ENCODE measurements around the gene RBM12. TPM values are rescaled to one million over a fixed set of nuclear protein-coding genes. Genes with fewer than 3 reads are reported as not detected.
A peak's percentile ranks its signal among the peaks of the same experiment; 100 is the strongest.

Gene RBM12
- total and polyA plus RNA-seq, 7 experiments from 2014 or later = 48.9 to 122 (median 113) TPM

- intact Hi-C loops (cut with micrococcal nuclease) = no loop called here
- H3K36me3 ChIP-seq (ENCODE audit: control insufficient read depth in 2 of 3, insufficient read depth in 3 of 3, low read length in 3 of 3) = peaks cover 0 to 79% (median 14%) of the 10 kb centered on the region in 3 experiments
Measured at GRCh38 chr20:35673884-35674283, 9.2 kb upstream of the RBM12 start.

GRCh38 chr20:35669681-35670080 lies 5.0 kb upstream of the RBM12 start:
- Mint-ChIP-seq H3K27me3 (no peaks in the 10 kb centered on the region), H3K4me3 (no peak overlapping the region), H3K4me1 (peaks cover 0 to 5% (median 4%) of the 10 kb centered on the region in 7 donors), H3K9me3 (no peaks in the 10 kb centered on the region), H3K36me3 (peaks cover 28 to 51% (median 34%) of the 10 kb centered on the region in 5 donors), H3K27ac (peak overlapping the region in 2 of 9 donors; percentile 47 to 48)
- ATAC-seq (no peak), DNase-seq (no peak)
- Histone ChIP-seq H3K27ac (ENCODE audit: low read depth, low read length) (no peak overlapping the region), H3K27me3 (ENCODE audit: control insufficient read depth in 2 of 2, insufficient read depth in 2 of 2, low read length in 2 of 2) (no peaks in the 10 kb centered on the region), H3K4me3 (ENCODE audit: low read length) (no peak overlapping the region), H3K9me3 (ENCODE audit: control insufficient read depth in 2 of 3, low read length in 3 of 3) (no peaks in the 10 kb centered on the region), H3K36me3 (ENCODE audit: control insufficient read depth in 2 of 3, insufficient read depth in 3 of 3, low read length in 3 of 3) (peaks cover 0 to 61% (median 14%) of the 10 kb centered on the region in 3 experiments), H3K4me1 (ENCODE audit: control insufficient read depth in 2 of 2, insufficient read depth in 2 of 2, low read length in 2 of 2) (no peaks in the 10 kb centered on the region)
- CTCF ChIA-PET = no interaction called here
- intact Hi-C loops (cut with micrococcal nuclease) = no loop called here
- POLR2A ChIA-PET = interaction anchor here (1.0 to 1.5 kb wide), 2 partner anchors 8 to 69 kb away, joined by 4 to 5 read pairs; no protein-coding TSS in a partner anchor

More at GRCh38 chr20:35673884-35674283, 9.2 kb upstream of the RBM12 start:
- POLR2A ChIA-PET = interaction anchor here (0.5 to 1.3 kb wide), 2 partner anchors 10 to 1341 kb away, joined by 3 to 6 read pairs; partner anchors contain the start of genes CPNE1 and RBM12
- Mint-ChIP-seq H3K36me3 (peaks cover 19 to 55% (median 27%) of the 10 kb centered on the region in 5 donors), H3K4me3 (no peak overlapping the region), H3K27me3 (no peaks in the 10 kb centered on the region), H3K9me3 (no peaks in the 10 kb centered on the region), H3K27ac (no peak overlapping the region), H3K4me1 (no peaks in the 10 kb centered on the region)
- H3K27ac ChIP-seq (ENCODE audit: low read depth, low read length) = no peak overlapping the region
- no peaks in the 10 kb centered on the region for H3K9me3 ChIP-seq (ENCODE audit: control insufficient read depth in 2 of 3, low read length in 3 of 3)
- H3K27me3 ChIP-seq (ENCODE audit: control insufficient read depth in 2 of 2, insufficient read depth in 2 of 2, low read length in 2 of 2) = no peaks in the 10 kb centered on the region
- no peaks in the 10 kb centered on the region for H3K4me1 ChIP-seq (ENCODE audit: control insufficient read depth in 2 of 2, insufficient read depth in 2 of 2, low read length in 2 of 2)
- no peak overlapping the region for H3K4me3 ChIP-seq (ENCODE audit: low read length)
- no peak for ATAC-seq
- CTCF ChIA-PET = interaction anchor here (0.6 kb wide), 1 partner anchor 435 kb away, joined by 3 read pairs; no protein-coding TSS in a partner anchor
- DNase-seq = no peak

- Histone ChIP-seq H3K27me3 (ENCODE audit: control insufficient read depth in 2 of 2, insufficient read depth in 2 of 2, low read length in 2 of 2) (no peaks in the 10 kb centered on the region), H3K4me1 (ENCODE audit: control insufficient read depth in 2 of 2, insufficient read depth in 2 of 2, low read length in 2 of 2) (no peaks in the 10 kb centered on the region), H3K4me3 (ENCODE audit: low read length) (no peak overlapping the region), H3K9me3 (ENCODE audit: control insufficient read depth in 2 of 3, low read length in 3 of 3) (no peaks in the 10 kb centered on the region), H3K36me3 (ENCODE audit: control insufficient read depth in 2 of 3, insufficient read depth in 3 of 3, low read length in 3 of 3) (peaks cover 0 to 61% (median 12%) of the 10 kb centered on the region in 3 experiments), H3K27ac (ENCODE audit: low read depth, low read length) (no peak overlapping the region)
- H3K4me1 Mint-ChIP-seq = peaks cover 0 to 5% (median 4%) of the 10 kb centered on the region in 7 donors
- no peaks in the 10 kb centered on the region for H3K9me3 Mint-ChIP-seq
- peak overlapping the region in 1 of 9 donors; percentile 48 for H3K27ac Mint-ChIP-seq
- intact Hi-C loops (cut with micrococcal nuclease) = no loop called here
- DNase-seq (no peak), ATAC-seq (no peak)
- CTCF ChIA-PET = no interaction called here
- H3K4me3 Mint-ChIP-seq = no peak overlapping the region
- H3K27me3 Mint-ChIP-seq = no peaks in the 10 kb centered on the region
- H3K36me3 Mint-ChIP-seq = peaks cover 29 to 47% (median 34%) of the 10 kb centered on the region in 5 donors
- POLR2A ChIA-PET = interaction anchor here (1.5 kb wide), 1 partner anchor 68 kb away, joined by 4 read pairs; no protein-coding TSS in a partner anchor
Measured at GRCh38 chr20:35669221-35669620, 4.5 kb upstream of the RBM12 start.

- CTCF ChIA-PET = no interaction called here
- Mint-ChIP-seq H3K27ac (peak overlapping the region in 6 of 9 donors; percentile 41 to 75 (median 62)), H3K27me3 (no peaks in the 10 kb centered on the region), H3K4me1 (peaks cover 22 to 37% (median 35%) of the 10 kb centered on the region in 7 donors), H3K36me3 (peaks cover 13 to 33% (median 27%) of the 10 kb centered on the region in 5 donors), H3K4me3 (peak overlapping the region in 6 of 10 donors; percentile 26 to 51 (median 47)), H3K9me3 (no peaks in the 10 kb centered on the region)
- ATAC-seq = no peak
- Histone ChIP-seq H3K27ac (ENCODE audit: low read depth, low read length) (peak overlapping the region; percentile 100), H3K4me1 (ENCODE audit: control insufficient read depth in 2 of 2, insufficient read depth in 2 of 2, low read length in 2 of 2) (peaks cover 23 to 26% of the 10 kb centered on the region in 2 donors), H3K27me3 (ENCODE audit: control insufficient read depth in 2 of 2, insufficient read depth in 2 of 2, low read length in 2 of 2) (no peaks in the 10 kb centered on the region), H3K36me3 (ENCODE audit: control insufficient read depth in 2 of 3, insufficient read depth in 3 of 3, low read length in 3 of 3) (peaks cover 0 to 30% (median 0%) of the 10 kb centered on the region in 3 experiments), H3K9me3 (ENCODE audit: control insufficient read depth in 2 of 3, low read length in 3 of 3) (no peaks in the 10 kb centered on the region), H3K4me3 (ENCODE audit: low read length) (no peak overlapping the region)
- DNase-seq = no peak
- intact Hi-C loops (cut with micrococcal nuclease) = loop anchor here (1.0 to 2.0 kb wide), 5 partner anchors 33 to 289 kb away; partner anchors contain the start of genes CEP250 (in 1 of the 2), ERGIC3 (in 1 of the 2), NFS1 (in 1 of the 2) and ROMO1 (in 1 of the 2)
- POLR2A ChIA-PET = interaction anchor here (0.6 to 2.7 kb wide), 11 partner anchors 14 to 288 kb away, joined by 3 to 16 read pairs (median 5); partner anchors contain the start of genes CEP250, RBM39 and SCAND1
Measured at GRCh38 chr20:35665949-35666288, 1.2 kb upstream of the RBM12 start.

- H3K4me1 Mint-ChIP-seq = peaks cover 36 to 58% (median 56%) of the 10 kb centered on the region in 7 donors
- Histone ChIP-seq H3K36me3 (ENCODE audit: control insufficient read depth in 2 of 3, insufficient read depth in 3 of 3, low read length in 3 of 3) (peaks cover 0 to 11% (median 0%) of the 10 kb centered on the region in 3 experiments), H3K9me3 (ENCODE audit: control insufficient read depth in 2 of 3, low read length in 3 of 3) (no peaks in the 10 kb centered on the region), H3K27me3 (ENCODE audit: control insufficient read depth in 2 of 2, insufficient read depth in 2 of 2, low read length in 2 of 2) (no peaks in the 10 kb centered on the region), H3K27ac (ENCODE audit: low read depth, low read length) (peak overlapping the region; percentile 100), H3K4me3 (ENCODE audit: low read length) (peak overlapping the region; percentile 88), H3K4me1 (ENCODE audit: control insufficient read depth in 2 of 2, insufficient read depth in 2 of 2, low read length in 2 of 2) (peaks cover 42 to 46% of the 10 kb centered on the region in 2 donors)
- peak overlapping the region; percentile 89 to 98 (median 96) for H3K4me3 Mint-ChIP-seq
- H3K27ac Mint-ChIP-seq = peak overlapping the region; percentile 98 to 100 (median 99)
- H3K36me3 Mint-ChIP-seq = peaks cover 1 to 22% (median 10%) of the 10 kb centered on the region in 5 donors
- intact Hi-C loops (cut with micrococcal nuclease) = loop anchor here (1.0 to 5.0 kb wide), 13 partner anchors 15 to 386 kb away; partner anchors contain the start of genes CEP250 (in 2 of the 2), ERGIC3 (in 2 of the 2), NFS1 (in 2 of the 2) and RBM39 (in 2 of the 2)
- no peaks in the 10 kb centered on the region for H3K27me3 Mint-ChIP-seq
- no peaks in the 10 kb centered on the region for H3K9me3 Mint-ChIP-seq
- peak; percentile 61 for ATAC-seq
- CTCF ChIA-PET = interaction anchor here (0.7 to 1.5 kb wide), 4 partner anchors 11 to 222 kb away, joined by 3 to 5 read pairs (median 3); no protein-coding TSS in a partner anchor
- POLR2A ChIA-PET = interaction anchor here (0.8 to 3.5 kb wide), 32 partner anchors 8 to 1148 kb away, joined by 3 to 72 read pairs (median 5); partner anchors contain the start of genes CEP250, DYNLRB1, ERGIC3 and PHF20
- DNase-seq = peak; percentile 44 to 79 (median 70)
Measured at GRCh38 chr20:35663516-35664465, 909 bp downstream of the RBM12 start.

GRCh38 chr20:35662551-35662950 lies 2.1 kb downstream of the RBM12 start:
- CTCF ChIA-PET = interaction anchor here (0.6 kb wide), 1 partner anchor 56 kb away, joined by 3 read pairs; no protein-coding TSS in a partner anchor
- Histone ChIP-seq H3K4me1 (ENCODE audit: control insufficient read depth in 2 of 2, insufficient read depth in 2 of 2, low read length in 2 of 2) (peaks cover 53 to 54% of the 10 kb centered on the region in 2 donors), H3K36me3 (ENCODE audit: control insufficient read depth in 2 of 3, insufficient read depth in 3 of 3, low read length in 3 of 3) (peaks cover 0 to 6% (median 0%) of the 10 kb centered on the region in 3 experiments), H3K9me3 (ENCODE audit: control insufficient read depth in 2 of 3, low read length in 3 of 3) (no peaks in the 10 kb centered on the region), H3K27ac (ENCODE audit: low read depth, low read length) (peak overlapping the region; percentile 100), H3K27me3 (ENCODE audit: control insufficient read depth in 2 of 2, insufficient read depth in 2 of 2, low read length in 2 of 2) (no peaks in the 10 kb centered on the region), H3K4me3 (ENCODE audit: low read length) (peak overlapping the region; percentile 88)
- Mint-ChIP-seq H3K27ac (peak overlapping the region; percentile 85 to 100 (median 99)), H3K4me1 (peaks cover 42 to 70% (median 65%) of the 10 kb centered on the region in 7 donors), H3K9me3 (no peaks in the 10 kb centered on the region), H3K4me3 (peak overlapping the region; percentile 89 to 98 (median 96)), H3K27me3 (no peaks in the 10 kb centered on the region), H3K36me3 (peaks cover 0 to 18% (median 3%) of the 10 kb centered on the region in 5 donors)
- POLR2A ChIA-PET = interaction anchor here (0.7 to 3.5 kb wide), 6 partner anchors 13 to 80 kb away, joined by 3 to 72 read pairs (median 8); partner anchors contain the start of genes RBM39 and SPAG4
- ATAC-seq (no peak), DNase-seq (no peak)
- intact Hi-C loops (cut with micrococcal nuclease) = loop anchor here (2.0 to 5.0 kb wide), 5 partner anchors 14 to 385 kb away; partner anchors contain the start of genes CEP250 (in 1 of the 2), ERGIC3 (in 1 of the 2), MMP24OS (in 1 of the 2) and SCAND1 (in 1 of the 2)

All from naive thymus-derived CD4-positive, alpha-beta T cell (primary cell).